Colonic mucosa (tissue), 4 donors: ENCODE data around the gene MACROD2. TPM values are rescaled to one million over a fixed set of nuclear protein-coding genes. Genes with fewer than 3 reads are reported as not detected.
A peak's percentile ranks its signal among the peaks of the same experiment; 100 is the strongest.

ENCODE experiments used
- DNase-seq: peaks from one replicate; pipeline ENCODE4 v3.0.0-alpha.2; 2020
- H3K27ac ChIP-seq: fragments of 200-600 bp; one replicate; pipeline ENCODE4 v1.8.0; 2021
- H3K27me3 ChIP-seq: fragments of 200-600 bp; one replicate; pipeline ENCODE4 v1.8.0; 2021
- H3K36me3 ChIP-seq: fragments of 200-600 bp; one replicate; pipeline ENCODE4 v1.8.0; 2021
- H3K4me1 ChIP-seq: fragments of 200-600 bp; one replicate; pipeline ENCODE4 v1.8.0; 2021; ENCODE audit warnings: mild to moderate bottlenecking
- H3K4me3 ChIP-seq: fragments of 200-600 bp; one replicate; pipeline ENCODE4 v1.8.0; 2021
- H3K9ac ChIP-seq, 2 donors: one replicate each; pipeline ENCODE4 v1.7.0; 2013; ENCODE audit warnings: control low read depth in 2 of 2, low read depth in 2 of 2, low read length in 2 of 2
- H3K9me3 ChIP-seq: fragments of 200-600 bp; one replicate; pipeline ENCODE4 v1.8.0; 2021
- CTCF ChIP-seq: fragments of 200-600 bp; IDR thresholded peaks from one replicate; pipeline ENCODE4 v1.8.0; 2022; ENCODE audit warnings: antibody characterized with exemption, mild to moderate bottlenecking
- intact Hi-C: fragments of 100-400 bp; cut with DNase I; formaldehyde crosslinking; loops from one replicate; pipeline ENCODE4 v1.14.1; 2022
- total RNA-seq, 2 donors: library from RNA; stranded (reverse); fragmentation: NEBNext Ultra II Directional in 1 of 2; extraction: Animal tissue kit (Norgen Biotek cat#: 25700) in 1 of 2; gene quantifications; one replicate each; pipeline ENCODE4 v1.2.1, GENCODE V29; 2021
- donor health status: healthy.
- donor health status: DM: no; HTN: no; CAD: no.
- donor health status: DM: no; HTN: no; CAD: no.

MACROD2 gene
- total RNA-seq, 2 donors from 2014 or later: 3.2 to 3.3 TPM

- Histone ChIP-seq H3K27me3 (no peaks in the 10 kb centered on the region), H3K9me3 (no peaks in the 10 kb centered on the region), H3K4me3 (no peak overlapping the region), H3K9ac (no peak overlapping the region), H3K4me1 (peaks cover 8% of the 10 kb centered on the region), H3K36me3 (no peaks in the 10 kb centered on the region), H3K27ac (peak overlapping the region; percentile 46)
- no peak for TF ChIP-seq CTCF
- intact Hi-C loops: no loop called here
- DNase-seq: no peak
Measured at GRCh38 chr20:14707865-14708596, 712.7 kb downstream of the MACROD2 start.

- intact Hi-C loops: no loop called here
- no peaks in the 10 kb centered on the region for H3K27me3 ChIP-seq
- peaks cover 8% of the 10 kb centered on the region for H3K4me1 ChIP-seq
Measured at GRCh38 chr20:14709439-14709838, 714.1 kb downstream of the MACROD2 start.

GRCh38 chr20:14710951-14711350 is 715.6 kb downstream of the MACROD2 start:
- no peak for TF ChIP-seq CTCF

More at GRCh38 chr20:14709439-14709838, 714.1 kb downstream of the MACROD2 start:
- no peaks in the 10 kb centered on the region for H3K36me3 ChIP-seq
- H3K9ac ChIP-seq: no peak overlapping the region
- peak overlapping the region; percentile 46 for H3K27ac ChIP-seq
- no peak for DNase-seq
- H3K4me3 ChIP-seq: no peak overlapping the region
- no peaks in the 10 kb centered on the region for H3K9me3 ChIP-seq
- TF ChIP-seq CTCF: no peak

GRCh38 chr20:14711652-14712051 is 716.3 kb downstream of the MACROD2 start:
- TF ChIP-seq CTCF: no peak
- H3K36me3 ChIP-seq: no peaks in the 10 kb centered on the region
- H3K27me3 ChIP-seq: no peaks in the 10 kb centered on the region

More at GRCh38 chr20:14710951-14711350, 715.6 kb downstream of the MACROD2 start:
- intact Hi-C loops: no loop called here
- Histone ChIP-seq H3K27me3 (no peaks in the 10 kb centered on the region), H3K9me3 (no peaks in the 10 kb centered on the region), H3K4me3 (no peak overlapping the region), H3K36me3 (no peaks in the 10 kb centered on the region), H3K27ac (no peak overlapping the region), H3K4me1 (peaks cover 8% of the 10 kb centered on the region), H3K9ac (no peak overlapping the region)
- no peak for DNase-seq

GRCh38 chr20:14712302-14712739 is 717.0 kb downstream of the MACROD2 start:
- Histone ChIP-seq H3K4me1 (peaks cover 8% of the 10 kb centered on the region), H3K27me3 (no peaks in the 10 kb centered on the region), H3K9ac (no peak overlapping the region), H3K27ac (no peak overlapping the region), H3K9me3 (no peaks in the 10 kb centered on the region), H3K4me3 (no peak overlapping the region), H3K36me3 (no peaks in the 10 kb centered on the region)
- intact Hi-C loops: no loop called here
- no peak for TF ChIP-seq CTCF
- no peak for DNase-seq

More at GRCh38 chr20:14711652-14712051, 716.3 kb downstream of the MACROD2 start:
- Histone ChIP-seq H3K9ac (no peak overlapping the region), H3K9me3 (no peaks in the 10 kb centered on the region), H3K4me3 (no peak overlapping the region), H3K27ac (no peak overlapping the region), H3K4me1 (peaks cover 8% of the 10 kb centered on the region)
- no peak for DNase-seq
- intact Hi-C loops: no loop called here
